Activated T-helper 2 cell treated with anti-CD3 and anti-CD28 coated beads, Interferon-gamma antibody, Interleukin-2, Interleukin-4, amounts not matched to agents 10 μg/mL and 5 μg/mL and 100 μg/mL, durations not matched to agents 14 hours and 24 hours and 36 hours (primary cell): ENCODE measurements around the gene TBRG4. TPM values are rescaled to one million over a fixed set of nuclear protein-coding genes. Genes with fewer than 3 reads are reported as not detected.

Experiments used
- DNase-seq: peaks from one replicate; pipeline ENCODE4 v3.0.0; 2021; ENCODE audit warnings: low spot score
- H3K27ac Mint-ChIP-seq: one replicate; pipeline ENCODE4 v1.8.0; 2021; ENCODE audit warnings: mixed read lengths
- H3K27me3 Mint-ChIP-seq: one replicate; pipeline ENCODE4 v1.8.0; 2021; ENCODE audit warnings: low read depth, mixed read lengths
- H3K36me3 Mint-ChIP-seq: one replicate; pipeline ENCODE4 v1.8.0; 2021; ENCODE audit warnings: low read depth, mixed read lengths
- H3K4me1 Mint-ChIP-seq: one replicate; pipeline ENCODE4 v1.8.0; 2021; ENCODE audit warnings: low read depth, mixed read lengths
- H3K4me3 Mint-ChIP-seq: one replicate; pipeline ENCODE4 v1.8.0; 2021; ENCODE audit warnings: low read depth, mild to moderate bottlenecking, moderate library complexity, mixed read lengths
- H3K9me3 Mint-ChIP-seq: one replicate; pipeline ENCODE4 v1.8.0; 2021; ENCODE audit warnings: mixed read lengths
- intact Hi-C: fragments of 100-400 bp; cut with micrococcal nuclease; formaldehyde crosslinking; loops from one replicate; pipeline ENCODE4 v1.15.1; 2023
- total RNA-seq: library from RNA; stranded (reverse); gene quantifications from 2 replicates; pipeline ENCODE4 v1.2.3, GENCODE V29; 2022

TBRG4 gene
- total RNA-seq, 1 donor from 2014 or later = 180 TPM

GRCh38 chr7:45055016-45055415 lies 56.5 kb downstream of the TBRG4 start:
- H3K4me1 Mint-ChIP-seq = peaks cover 24% of the 10 kb centered on the region
- peaks cover 71% of the 10 kb centered on the region for H3K36me3 Mint-ChIP-seq
- H3K27ac Mint-ChIP-seq = no peak overlapping the region
- DNase-seq = no peak
- H3K27me3 Mint-ChIP-seq = no peaks in the 10 kb centered on the region
- intact Hi-C loops = no loop called here
- H3K9me3 Mint-ChIP-seq = no peaks in the 10 kb centered on the region
- no peak overlapping the region for H3K4me3 Mint-ChIP-seq

- no peaks in the 10 kb centered on the region for H3K9me3 Mint-ChIP-seq
- intact Hi-C loops = no loop called here
- H3K36me3 Mint-ChIP-seq = peaks cover 71% of the 10 kb centered on the region
- peaks cover 22% of the 10 kb centered on the region for H3K4me1 Mint-ChIP-seq
- no peak for DNase-seq
- H3K4me3 Mint-ChIP-seq = no peak overlapping the region
- H3K27ac Mint-ChIP-seq = peak overlapping the region; percentile 64
- no peaks in the 10 kb centered on the region for H3K27me3 Mint-ChIP-seq
These were observed 57.1 kb downstream of the TBRG4 start for GRCh38 chr7:45054442-45054841.

GRCh38 chr7:45053941-45054340 lies 57.6 kb downstream of the TBRG4 start:
- Mint-ChIP-seq H3K4me3 (no peak overlapping the region), H3K4me1 (peaks cover 22% of the 10 kb centered on the region), H3K27me3 (no peaks in the 10 kb centered on the region)

GRCh38 chr7:45053401-45053800 lies 58.1 kb downstream of the TBRG4 start:
- no peak overlapping the region for H3K4me3 Mint-ChIP-seq
- H3K9me3 Mint-ChIP-seq = no peaks in the 10 kb centered on the region
- intact Hi-C loops = no loop called here
- no peak for DNase-seq
- peaks cover 74% of the 10 kb centered on the region for H3K36me3 Mint-ChIP-seq
- no peak overlapping the region for H3K27ac Mint-ChIP-seq
- H3K4me1 Mint-ChIP-seq = peaks cover 21% of the 10 kb centered on the region
- no peaks in the 10 kb centered on the region for H3K27me3 Mint-ChIP-seq

More at GRCh38 chr7:45053941-45054340, 57.6 kb downstream of the TBRG4 start:
- no peak for DNase-seq
- Mint-ChIP-seq H3K36me3 (peaks cover 72% of the 10 kb centered on the region), H3K27ac (peak overlapping the region; percentile 9), H3K9me3 (no peaks in the 10 kb centered on the region)
- intact Hi-C loops = no loop called here

GRCh38 chr7:45052011-45052410 lies 59.5 kb downstream of the TBRG4 start:
- Mint-ChIP-seq H3K27ac (peak overlapping the region; percentile 16), H3K9me3 (no peaks in the 10 kb centered on the region), H3K4me3 (no peak overlapping the region), H3K36me3 (peaks cover 71% of the 10 kb centered on the region), H3K4me1 (peaks cover 10% of the 10 kb centered on the region), H3K27me3 (no peaks in the 10 kb centered on the region)
- no peak for DNase-seq
- intact Hi-C loops = no loop called here

- no peak for DNase-seq
These were observed 61.3 kb downstream of the TBRG4 start for GRCh38 chr7:45050198-45050597.

More at GRCh38 chr7:45050198-45050597, 61.3 kb downstream of the TBRG4 start:
- H3K27me3 Mint-ChIP-seq = no peaks in the 10 kb centered on the region
- peaks cover 70% of the 10 kb centered on the region for H3K36me3 Mint-ChIP-seq
- no peaks in the 10 kb centered on the region for H3K9me3 Mint-ChIP-seq
- peaks cover 10% of the 10 kb centered on the region for H3K4me1 Mint-ChIP-seq
- intact Hi-C loops = no loop called here
- no peak overlapping the region for H3K27ac Mint-ChIP-seq
- no peak overlapping the region for H3K4me3 Mint-ChIP-seq

Other genes with a start within 250 kb of the TBRG4 start
- gene PURB, start 226.2 kb downstream of the TBRG4 start, total RNA-seq = 32.9 and 33.9 TPM in 2 replicates
- 442 and 450 TPM in 2 replicates for gene MYO1G, start 132.7 kb downstream of the TBRG4 start, total RNA-seq
- 61.3 and 61.7 TPM in 2 replicates for gene CCM2, start 111.5 kb downstream of the TBRG4 start, total RNA-seq
- gene NACAD, start 22.7 kb downstream of the TBRG4 start, total RNA-seq = 0.30 and 0.52 TPM in 2 replicates
- 0.14 TPM in 2 replicates for gene RAMP3, start 46.1 kb upstream of the TBRG4 start, total RNA-seq